K562 (cell line): ENCODE measurements around the gene PARD3B. TPM values are rescaled to one million over a fixed set of nuclear protein-coding genes. Genes with fewer than 3 reads are reported as not detected.

ENCODE experiments used
- ATAC-seq: fragments of 200-7000 bp; cut with Tn5 transposase; 3 replicates; pipeline ENCODE4 v1.9.1; 2020; ENCODE audit warnings: moderate library complexity
- BruUV-seq: library from RNA; stranded (reverse); fragments of 400-500 nt; replicated peaks from 2 replicates; lab custom pipeline; 2021; lab: Mats Ljungman, UMichigan
- CTCF ChIA-PET: fragments of 300-600 bp; formaldehyde crosslinking; extraction: SDS; loops from one replicate; lab custom pipeline; 2021; ENCODE audit warnings: low intra/inter-chr PET ratio; lab: Yijun Ruan, JAX
- POLR2A ChIA-PET: fragments of 300-600, 350-650 bp; sonication (Branson Sonifier 250); formaldehyde crosslinking; extraction: SDS; loops from one replicate; lab custom pipeline; 2021; ENCODE audit warnings: antibody characterized with exemption, inconsistent platforms; lab: Yijun Ruan, JAX
- DNase-seq, 4 experiments: peaks; one replicate each; pipeline versions ENCODE4 v3.0.0 to v3.0.0-alpha.2; 2011 to 2018; ENCODE audit warnings: low spot score in 3 of 4, mixed read lengths in 3 of 4; ENCODE audit errors: extremely low read depth in 1 of 4
- FAIRE-seq: peaks from 2 replicates; lab custom pipeline; 2011; peaks lifted over from hg19 to GRCh38; lab: Jason Lieb, UNC
- H2AFZ ChIP-seq: 2 replicates; pipeline ENCODE4 v1.6.0; 2011; ENCODE audit warnings: low read depth, low read length, control low read depth, inconsistent platforms
- H3K27ac ChIP-seq: fragments of 200-600 bp; 3 replicates; pipeline ENCODE4 v1.8.0; 2011; ENCODE audit warnings: low read depth, mild to moderate bottlenecking, control low read depth, inconsistent platforms, low read length, moderate library complexity, mixed read lengths; ENCODE audit errors: extremely low read depth
- H3K27me3 ChIP-seq, 2 experiments: fragments of 300-600 bp in 1 of 2; 2 replicates in 1 of 2; 3 replicates in 1 of 2; pipeline versions ENCODE4 v1.6.0 to v1.8.0; 2011; ENCODE audit warnings: inconsistent platforms in 2 of 2, low read length in 2 of 2, mild to moderate bottlenecking in 1 of 2, mixed read lengths in 1 of 2, moderate library complexity in 1 of 2; ENCODE audit not compliant: control insufficient read depth in 2 of 2, insufficient read depth in 2 of 2
- H3K36me3 ChIP-seq: fragments of 300-600 bp; 3 replicates; pipeline ENCODE4 v1.8.0; 2011; ENCODE audit warnings: mild to moderate bottlenecking, low read length, inconsistent platforms; ENCODE audit not compliant: control insufficient read depth, insufficient read depth
- H3K4me1 ChIP-seq, 2 experiments: fragments of 200-600 bp in 1 of 2; replicated peaks in 1 of 2; 2 replicates in 1 of 2; 3 replicates in 1 of 2; pipeline versions ENCODE4 v1.5.1 to v1.8.0; 2011; ENCODE audit warnings: inconsistent platforms in 2 of 2, low read length in 2 of 2, mild to moderate bottlenecking in 1 of 2, mixed read lengths in 1 of 2, moderate library complexity in 1 of 2; ENCODE audit not compliant: control insufficient read depth in 2 of 2, insufficient read depth in 2 of 2
- H3K4me2 ChIP-seq: 2 replicates; pipeline ENCODE4 v1.6.1; 2011; ENCODE audit warnings: low read length, control low read depth, inconsistent platforms, mixed read lengths; ENCODE audit not compliant: insufficient read depth
- H3K4me3 ChIP-seq: fragments of 200-600 bp; sonication (generic), shearing (Covaris generic); 2 replicates; pipeline ENCODE4 v1.5.1; 2016; ENCODE audit warnings: control low read depth, inconsistent platforms
- H3K79me2 ChIP-seq: fragments of 200-600 bp; 3 replicates; pipeline ENCODE4 v1.8.0; 2011; ENCODE audit warnings: low read length, inconsistent platforms; ENCODE audit not compliant: control insufficient read depth, insufficient read depth
- H3K9ac ChIP-seq, 2 experiments: 2 replicates each; pipeline versions ENCODE4 v1.6.0 to v1.6.1; 2011; ENCODE audit warnings: low read depth in 2 of 2, low read length in 2 of 2, control low read depth in 1 of 2, inconsistent platforms in 1 of 2, mild to moderate bottlenecking in 1 of 2, mixed read lengths in 1 of 2; ENCODE audit not compliant: insufficient read depth in 1 of 2
- H3K9me1 ChIP-seq: one replicate; pipeline ENCODE4 v1.6.0; 2011; ENCODE audit warnings: inconsistent platforms, mild to moderate bottlenecking, low read length, moderate library complexity; ENCODE audit not compliant: control insufficient read depth, insufficient read depth
- H3K9me3 ChIP-seq: replicated peaks from 2 replicates; pipeline ENCODE4 v1.5.1; 2011; ENCODE audit warnings: low read depth, low read length, inconsistent platforms; ENCODE audit not compliant: control insufficient read depth, insufficient read depth
- H4K20me1 ChIP-seq: replicated peaks from 2 replicates; pipeline ENCODE4 v1.6.1; 2011; ENCODE audit warnings: low read length, inconsistent platforms, mixed read lengths; ENCODE audit not compliant: control insufficient read depth, insufficient read depth
- ARID2 ChIP-seq: fragments of 450-650 bp; IDR thresholded peaks from 2 replicates; pipeline ENCODE4 v1.6.1; 2017; ENCODE audit warnings: antibody characterized with exemption, mild to moderate bottlenecking
- CBFA2T2 ChIP-seq: fragments of 450-650 bp; conservative IDR thresholded peaks from 2 replicates; pipeline ENCODE4 v1.6.1; 2017; ENCODE audit warnings: mild to moderate bottlenecking
- EHMT2 ChIP-seq: fragments of 450-650 bp; IDR thresholded peaks from 2 replicates; pipeline ENCODE4 v1.6.1; 2018; ENCODE audit warnings: antibody characterized with exemption
- LARP7 ChIP-seq: fragments of 450-650 bp; IDR thresholded peaks from 2 replicates; pipeline ENCODE4 v1.6.1; 2016
- MCM5 ChIP-seq: fragments of 450-650 bp; IDR thresholded peaks from 2 replicates; pipeline ENCODE4 v1.6.1; 2016; ENCODE audit warnings: low read depth
- NELFE ChIP-seq: IDR thresholded peaks from 2 replicates; pipeline ENCODE4 v1.6.1; 2011; ENCODE audit warnings: mild to moderate bottlenecking; ENCODE audit not compliant: insufficient read depth, insufficient read length
- RBM17 ChIP-seq: fragments of 200-400 bp; formaldehyde crosslinking; IDR thresholded peaks from 2 replicates; pipeline ENCODE4 v1.6.1; 2017; ENCODE audit warnings: low read depth, mild to moderate bottlenecking, low read length, borderline replicate concordance
- RNF2 ChIP-seq: sonication (generic); IDR thresholded peaks from 2 replicates; pipeline ENCODE4 v1.6.1; 2016
- ZNF707 ChIP-seq: fragments of 250-450 bp; sonication (Bioruptor Pico); conservative IDR thresholded peaks from 2 replicates; pipeline ENCODE4 v1.8.0; 2022; ENCODE audit warnings: inconsistent platforms, mild to moderate bottlenecking, moderate library complexity
- WGBS: fragments of 100-300 bp; shearing (Covaris generic); methylation state at CpG from one replicate; pipeline ENCODE4 v1.1.6; 2016; ENCODE audit warnings: low coverage, mixed read lengths; ENCODE audit not compliant: insufficient coverage; ENCODE audit errors: missing lambda C conversion rate; 5-methylcytosine and 5-hydroxymethylcytosine counted together
- in situ Hi-C: fragments of 300-500 bp; cut with MboI; formaldehyde crosslinking; loops from 4 replicates; pipeline ENCODE4 v1.15.0; 2018; ENCODE audit warnings: inconsistent platforms, mixed read lengths
- intact Hi-C: fragments of 100-400 bp; cut with micrococcal nuclease; formaldehyde crosslinking; loops from 2 replicates; pipeline ENCODE4 v1.14.2; 2022
- polyA plus RNA-seq, 8 experiments: library from polyadenylated mRNA; depleted of rRNA in 4 of 8; stranded (reverse) in 5 of 8; unstranded in 3 of 8; fragments of >200 nt; fragmentation: Nextera tagmentation in 2 of 8; fragmentation: Illumina TruSeq in 1 of 8; extraction: Ambion mirVana in 2 of 8; extraction: Trizol in 1 of 8; gene quantifications; 2 replicates each; pipeline versions ENCODE4 v1.2.1 to v1.2.3, GENCODE V29; 2011 to 2014; ENCODE audit warnings: inconsistent platforms in 1 of 8, missing spikeins in 1 of 8
- total RNA-seq, 7 experiments: library from RNA; depleted of rRNA in 6 of 7; stranded (reverse); fragments of >200 nt in 6 of 7; fragmentation: Illumina TruSeq in 2 of 7; extraction: Trizol in 2 of 7; gene quantifications; 2 replicates each; pipeline versions ENCODE4 v1.2.1 to v1.2.3, GENCODE V29; 2011 to 2021; ENCODE audit warnings: low replicate concordance in 1 of 7
- TF ChIP-seq, protein P1 (sequence below): fragments of 250-450 bp; sonication (Bioruptor Pico); IDR thresholded peaks from 2 replicates; pipeline ENCODE4 v1.8.0; 2021; ENCODE audit warnings: moderate library complexity, mild to moderate bottlenecking, inconsistent platforms

Gene PARD3B
- total and polyA plus RNA-seq, 9 of the 15 experiments (the other 6 are each of a cell fraction or from before 2014, with no cell fraction given) = 0.15 to 3.0 (median 1.1) TPM

DNA sequence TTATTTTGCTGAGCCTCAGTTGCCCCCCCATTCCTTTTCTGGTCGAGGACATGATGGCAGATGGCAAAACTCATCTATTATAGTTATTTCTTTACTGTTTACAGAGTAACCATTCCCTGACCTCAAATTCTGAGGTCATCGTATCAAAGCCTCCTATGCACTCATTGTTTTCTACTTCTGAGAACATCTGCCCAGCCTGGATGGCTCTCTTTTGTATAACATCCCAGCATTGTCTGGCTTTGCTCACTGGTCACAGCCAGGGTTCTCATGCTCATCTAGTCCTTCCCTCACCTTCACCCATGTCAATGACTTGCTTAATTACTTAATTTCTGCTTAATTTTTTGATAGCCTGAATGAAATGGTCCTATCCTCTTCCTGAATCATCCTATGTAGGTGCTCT is 472.1 kb downstream of the PARD3B start:
- no peaks in the 10 kb centered on the region for H3K9me1 ChIP-seq
- ATAC-seq (no peak), FAIRE-seq (no peak), DNase-seq (no peak)
- 28% methylated on average over 2 of the region's 2 CpGs for WGBS
- no peaks in the 10 kb centered on the region for H4K20me1 ChIP-seq
- no peak overlapping the region for H2AFZ ChIP-seq
- H3K4me1 ChIP-seq = no peaks in the 10 kb centered on the region; a peak in 2 of 5 replicates
- H3K27me3 ChIP-seq = no peaks in the 10 kb centered on the region
- no TSS peak for BruUV-seq
- H3K9me3 ChIP-seq = no peaks in the 10 kb centered on the region
- CTCF ChIA-PET = interaction anchor here (0.6 kb wide), 1 partner anchor 38 kb away, joined by 3 read pairs; no protein-coding TSS in a partner anchor
- no peak overlapping the region for H3K4me2 ChIP-seq
- no peak overlapping the region for H3K27ac ChIP-seq
- H3K4me3 ChIP-seq = no peak overlapping the region
- H3K36me3 ChIP-seq = no peaks in the 10 kb centered on the region
- no peak overlapping the region for H3K9ac ChIP-seq
- H3K79me2 ChIP-seq = no peaks in the 10 kb centered on the region
- intact Hi-C loops = no loop called here
- POLR2A ChIA-PET = no interaction called here
- TF ChIP-seq, protein P1, sequence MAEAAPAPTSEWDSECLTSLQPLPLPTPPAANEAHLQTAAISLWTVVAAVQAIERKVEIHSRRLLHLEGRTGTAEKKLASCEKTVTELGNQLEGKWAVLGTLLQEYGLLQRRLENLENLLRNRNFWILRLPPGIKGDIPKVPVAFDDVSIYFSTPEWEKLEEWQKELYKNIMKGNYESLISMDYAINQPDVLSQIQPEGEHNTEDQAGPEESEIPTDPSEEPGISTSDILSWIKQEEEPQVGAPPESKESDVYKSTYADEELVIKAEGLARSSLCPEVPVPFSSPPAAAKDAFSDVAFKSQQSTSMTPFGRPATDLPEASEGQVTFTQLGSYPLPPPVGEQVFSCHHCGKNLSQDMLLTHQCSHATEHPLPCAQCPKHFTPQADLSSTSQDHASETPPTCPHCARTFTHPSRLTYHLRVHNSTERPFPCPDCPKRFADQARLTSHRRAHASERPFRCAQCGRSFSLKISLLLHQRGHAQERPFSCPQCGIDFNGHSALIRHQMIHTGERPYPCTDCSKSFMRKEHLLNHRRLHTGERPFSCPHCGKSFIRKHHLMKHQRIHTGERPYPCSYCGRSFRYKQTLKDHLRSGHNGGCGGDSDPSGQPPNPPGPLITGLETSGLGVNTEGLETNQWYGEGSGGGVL (CRISPR knock-in tag) = no peak
- TF ChIP-seq RNF2 (no peak), RBM17 (no peak), EHMT2 (no peak), CBFA2T2 (no peak), MCM5 (no peak), ARID2 (no peak), NELFE (no peak), ZNF707 (CRISPR knock-in tag) (no peak), LARP7 (no peak)
- in situ Hi-C loops = no loop called here
